GM10248 (cell line): ENCODE data around the gene PLEKHG7.

ENCODE experiments used
- CTCF ChIA-PET: fragments of 300-600 bp; sonication (Branson Sonifier 250); formaldehyde crosslinking; extraction: SDS; loops from one replicate; lab custom pipeline; 2021; ENCODE audit warnings: antibody characterized with exemption; lab: Yijun Ruan, JAX
- POLR2A ChIA-PET: fragments of 350-650 bp; sonication (Branson Sonifier 250); formaldehyde crosslinking; extraction: SDS; loops from one replicate; lab custom pipeline; 2020; ENCODE audit warnings: antibody characterized with exemption; lab: Yijun Ruan, JAX
- DNase-seq: peaks from one replicate; pipeline ENCODE4 v3.0.0; 2012; ENCODE audit errors: extremely low spot score
- TF ChIP-seq, protein P1 (sequence below): IDR thresholded peaks from 2 replicates; pipeline ENCODE4 v1.5.1; 2012; ENCODE audit warnings: mild to moderate bottlenecking, low read depth; ENCODE audit errors: extremely low read depth, missing control alignments, control extremely low read depth

The PLEKHG7 gene

DNA sequence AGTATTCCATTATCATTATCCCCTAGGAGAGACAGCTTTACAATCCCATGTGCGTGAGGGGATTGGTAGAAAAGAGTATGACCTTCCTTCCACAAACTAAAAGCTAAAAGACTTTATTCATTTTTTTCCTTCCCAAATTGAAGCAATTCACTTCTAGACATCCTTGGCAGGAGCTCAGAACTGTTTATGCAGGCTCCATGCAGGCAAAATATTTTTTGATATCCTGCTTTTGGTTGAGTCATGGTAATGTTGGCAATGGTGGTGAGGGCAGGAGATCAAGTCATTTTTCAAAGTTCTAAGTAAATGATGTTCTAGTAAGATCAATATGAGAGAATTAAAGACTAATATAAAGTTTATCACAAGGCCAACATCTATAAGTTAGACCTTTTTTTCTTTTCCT, 1.3 kb upstream of the PLEKHG7 start:
- ChIA-PET CTCF (interaction anchor here (1.1 to 1.4 kb wide), 3 partner anchors 14 to 1319 kb away, joined by 3 to 5 read pairs (median 3); no protein-coding TSS in a partner anchor), POLR2A (no interaction called here)
- DNase-seq, result no peak
- TF ChIP-seq, protein P1, sequence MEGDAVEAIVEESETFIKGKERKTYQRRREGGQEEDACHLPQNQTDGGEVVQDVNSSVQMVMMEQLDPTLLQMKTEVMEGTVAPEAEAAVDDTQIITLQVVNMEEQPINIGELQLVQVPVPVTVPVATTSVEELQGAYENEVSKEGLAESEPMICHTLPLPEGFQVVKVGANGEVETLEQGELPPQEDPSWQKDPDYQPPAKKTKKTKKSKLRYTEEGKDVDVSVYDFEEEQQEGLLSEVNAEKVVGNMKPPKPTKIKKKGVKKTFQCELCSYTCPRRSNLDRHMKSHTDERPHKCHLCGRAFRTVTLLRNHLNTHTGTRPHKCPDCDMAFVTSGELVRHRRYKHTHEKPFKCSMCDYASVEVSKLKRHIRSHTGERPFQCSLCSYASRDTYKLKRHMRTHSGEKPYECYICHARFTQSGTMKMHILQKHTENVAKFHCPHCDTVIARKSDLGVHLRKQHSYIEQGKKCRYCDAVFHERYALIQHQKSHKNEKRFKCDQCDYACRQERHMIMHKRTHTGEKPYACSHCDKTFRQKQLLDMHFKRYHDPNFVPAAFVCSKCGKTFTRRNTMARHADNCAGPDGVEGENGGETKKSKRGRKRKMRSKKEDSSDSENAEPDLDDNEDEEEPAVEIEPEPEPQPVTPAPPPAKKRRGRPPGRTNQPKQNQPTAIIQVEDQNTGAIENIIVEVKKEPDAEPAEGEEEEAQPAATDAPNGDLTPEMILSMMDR, result no peak

DNA sequence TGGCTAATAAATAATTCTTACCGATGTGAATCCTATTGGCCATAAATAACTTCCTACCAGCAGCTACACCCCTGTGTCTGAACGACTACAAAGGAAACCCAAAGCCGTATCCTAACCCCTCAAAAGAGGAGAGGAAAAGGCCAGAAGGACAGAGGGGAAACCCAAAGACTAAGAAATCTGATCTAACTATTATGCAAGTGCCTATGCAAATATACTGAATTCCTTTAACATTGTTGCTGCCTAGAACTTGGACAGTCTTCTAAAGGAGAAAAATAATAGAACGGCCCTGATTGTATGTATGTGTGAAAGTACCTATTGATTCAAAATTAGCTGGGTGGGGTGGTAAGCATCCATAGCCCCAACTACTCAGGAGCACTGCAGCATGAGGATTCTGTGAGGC, 997 bp downstream of the PLEKHG7 start:
- DNase-seq, result no peak
- POLR2A ChIA-PET, result no interaction called here
- CTCF ChIA-PET, result interaction anchor here (0.9 to 1.4 kb wide), 3 partner anchors 26 to 1399 kb away, joined by 3 to 4 read pairs (median 3); no protein-coding TSS in a partner anchor
- TF ChIP-seq, protein P1, result no peak

DNA sequence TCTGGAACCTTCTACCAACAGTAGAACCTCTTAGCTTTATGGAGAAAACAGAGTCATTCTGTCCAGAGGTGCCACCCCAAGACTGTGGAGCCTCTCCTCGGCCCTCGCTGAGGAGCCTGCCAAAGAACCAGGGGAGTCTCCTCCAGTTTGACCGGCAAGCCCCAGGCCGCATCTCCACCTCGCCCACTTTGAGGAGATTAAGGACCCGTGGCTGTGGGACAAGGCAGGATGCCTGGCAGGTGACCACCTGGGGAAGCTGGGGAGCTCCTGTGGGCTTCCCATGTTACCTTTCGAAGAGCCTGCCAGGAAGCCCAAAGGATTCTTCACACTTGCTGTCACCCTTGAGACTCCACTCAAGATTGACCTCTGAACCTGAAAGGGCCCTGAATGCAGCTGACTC, 3.8 kb downstream of the PLEKHG7 start:
- no peak for DNase-seq
- TF ChIP-seq, protein P1, result no peak
- CTCF ChIA-PET, result interaction anchor here (1.1 to 1.5 kb wide), 2 partner anchors 32 to 1396 kb away, joined by 3 read pairs; no protein-coding TSS in a partner anchor
- POLR2A ChIA-PET, result no interaction called here

DNA sequence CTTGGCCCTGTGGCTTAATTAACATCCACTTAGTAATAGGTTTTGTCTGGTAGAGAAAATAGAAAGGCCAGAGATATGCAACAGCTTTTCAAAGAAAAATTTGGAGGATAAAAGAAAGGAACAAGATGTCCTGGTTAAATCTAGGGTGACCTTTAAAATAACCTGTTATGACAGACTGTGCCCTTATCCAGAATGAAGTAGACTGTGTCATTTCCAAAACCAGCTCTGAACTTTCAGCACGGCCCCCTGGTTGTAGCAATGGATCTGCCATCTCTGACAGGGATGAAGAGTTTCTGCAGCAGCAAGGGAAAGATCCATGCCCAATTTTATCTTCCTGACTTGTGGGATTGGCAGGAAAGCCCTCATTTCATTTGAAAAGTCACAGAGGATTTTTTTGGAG, 5.1 kb downstream of the PLEKHG7 start:
- POLR2A ChIA-PET, result no interaction called here
- CTCF ChIA-PET, result interaction anchor here (1.2 kb wide), 1 partner anchor 10 kb away, joined by 5 read pairs; no protein-coding TSS in a partner anchor
- no peak for DNase-seq
- TF ChIP-seq, protein P1, result no peak

DNA sequence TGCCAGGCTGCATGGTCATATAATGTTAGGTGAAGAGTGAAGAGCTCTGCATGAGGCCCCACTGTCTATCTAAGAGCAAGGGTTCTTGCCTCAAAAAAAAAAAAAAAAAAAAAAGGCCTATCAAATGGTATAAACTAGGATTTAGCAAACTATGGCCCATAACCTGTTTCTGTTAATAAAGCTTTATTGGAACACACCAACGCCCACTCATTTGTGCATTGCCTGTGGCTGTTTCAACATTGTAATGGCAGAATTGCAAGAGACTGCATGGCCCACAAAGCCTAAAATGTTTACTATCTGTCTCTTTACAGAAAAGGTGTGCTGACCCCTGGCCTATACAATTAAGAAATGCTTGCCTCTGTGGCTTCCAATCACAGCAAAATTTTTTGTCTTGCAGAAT, 12.8 kb downstream of the PLEKHG7 start:
- ChIA-PET CTCF (interaction anchor here (1.1 kb wide), 1 partner anchor 15 kb away, joined by 3 read pairs; no protein-coding TSS in a partner anchor), POLR2A (no interaction called here)
- DNase-seq, result no peak
- TF ChIP-seq, protein P1, result no peak

DNA sequence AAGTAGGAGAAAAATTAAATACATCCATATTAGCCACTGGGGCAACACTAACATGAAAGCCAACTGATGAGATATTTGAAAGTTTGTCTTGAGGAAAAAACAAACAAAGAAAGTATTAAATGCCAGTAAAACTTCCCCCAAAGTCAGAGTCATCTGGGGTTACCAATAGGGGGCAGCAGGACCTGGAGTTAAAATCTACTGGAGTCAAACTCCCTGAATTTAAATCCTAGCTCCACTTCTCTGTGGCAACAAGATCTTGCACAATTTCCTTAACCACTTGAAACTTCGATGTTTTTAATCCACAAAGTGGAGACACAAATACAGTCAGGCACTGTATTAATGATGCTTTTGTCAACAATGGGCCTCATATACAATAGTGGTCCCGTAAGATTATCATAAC, 14.4 kb downstream of the PLEKHG7 start:
- TF ChIP-seq, protein P1, result peak; percentile 7
- ChIA-PET POLR2A (no interaction called here), CTCF (interaction anchor here (1.5 to 1.9 kb wide), 3 partner anchors 10 to 67 kb away, joined by 5 read pairs; no protein-coding TSS in a partner anchor)
- no peak for DNase-seq
